Activated CD4-positive, CD25-positive, alpha-beta regulatory T cell (primary cell): ENCODE data around the gene CCDC102A.
"Not testable (repeated sequence)": the region's sequence is repeated elsewhere in the genome, so short reads cannot be mapped to it uniquely, and the experiment has no call there.

Experiments
- DNase-seq, 4 experiments: peaks; one replicate each; lab custom pipeline; 2025; lab: John Stamatoyannopoulos, UW

The CCDC102A gene

GRCh38 chr16:57536306-57537193 lies at the start of gene CCDC102A:
Gene CCDC102A, minus strand, starts transcription at chr16:57536571. Its CDS starts 7,394 bp downstream, at chr16:57529177.
- no peak for DNase-seq

- DNase-seq = no peak
Measured at GRCh38 chr16:57585051-57585687, 48.8 kb upstream of the CCDC102A start.

GRCh38 chr16:57579361-57579665 lies 42.9 kb upstream of the CCDC102A start:
- no peak for DNase-seq

GRCh38 chr16:57578521-57579360 lies 42.4 kb upstream of the CCDC102A start:
- DNase-seq = no peak

DNA sequence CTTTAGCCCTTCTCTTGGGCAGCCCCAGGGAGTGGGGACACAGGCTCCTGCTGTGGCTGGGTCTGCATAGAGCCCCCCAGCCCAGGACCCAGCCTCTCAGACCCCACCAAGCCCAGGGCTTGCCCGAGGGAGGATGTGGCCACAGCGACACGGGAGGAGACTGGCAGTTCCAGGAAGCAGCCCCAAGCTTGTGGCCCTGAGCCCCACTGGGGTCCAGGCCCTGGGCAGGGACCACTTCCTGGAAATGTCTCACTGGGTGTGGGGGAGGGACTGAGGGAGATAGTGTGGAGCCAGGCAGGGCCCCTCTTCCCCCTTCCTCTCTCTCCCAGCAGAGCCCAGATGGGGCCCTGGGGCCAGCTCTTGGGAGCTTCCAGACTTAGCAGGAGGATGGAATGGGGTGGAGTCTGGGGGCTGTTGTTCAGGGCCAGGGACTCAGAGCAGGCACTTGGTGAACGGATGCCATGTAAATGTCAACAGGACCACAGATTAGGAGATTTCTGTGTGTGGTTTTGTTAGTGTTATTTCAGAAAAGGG lies 41.4 kb upstream of the CCDC102A start:
- no peak for DNase-seq

DNA sequence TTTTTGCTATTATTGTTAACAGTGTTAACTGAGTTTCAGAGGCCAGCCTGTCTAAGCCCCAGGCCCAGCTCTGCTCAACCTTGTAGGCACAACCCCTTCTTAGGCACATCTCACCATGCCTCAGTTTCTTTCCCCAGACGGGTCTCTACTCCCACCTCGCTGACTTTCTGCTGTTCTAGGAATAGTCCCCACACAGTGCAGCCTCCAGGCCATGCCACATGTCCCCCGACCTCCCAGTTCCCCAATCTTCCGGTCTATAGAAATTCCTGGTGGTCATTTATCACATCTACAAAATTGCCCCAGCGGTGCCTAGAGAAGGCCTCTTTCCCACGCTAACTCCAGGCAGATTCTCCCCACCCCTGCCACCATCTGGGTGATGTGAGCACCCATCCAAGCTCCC lies 40.8 kb upstream of the CCDC102A start:
- DNase-seq = no peak

- DNase-seq = peak; percentile 44 to 73 (median 58)
Measured at GRCh38 chr16:57576429-57576870, 40.1 kb upstream of the CCDC102A start.

DNA sequence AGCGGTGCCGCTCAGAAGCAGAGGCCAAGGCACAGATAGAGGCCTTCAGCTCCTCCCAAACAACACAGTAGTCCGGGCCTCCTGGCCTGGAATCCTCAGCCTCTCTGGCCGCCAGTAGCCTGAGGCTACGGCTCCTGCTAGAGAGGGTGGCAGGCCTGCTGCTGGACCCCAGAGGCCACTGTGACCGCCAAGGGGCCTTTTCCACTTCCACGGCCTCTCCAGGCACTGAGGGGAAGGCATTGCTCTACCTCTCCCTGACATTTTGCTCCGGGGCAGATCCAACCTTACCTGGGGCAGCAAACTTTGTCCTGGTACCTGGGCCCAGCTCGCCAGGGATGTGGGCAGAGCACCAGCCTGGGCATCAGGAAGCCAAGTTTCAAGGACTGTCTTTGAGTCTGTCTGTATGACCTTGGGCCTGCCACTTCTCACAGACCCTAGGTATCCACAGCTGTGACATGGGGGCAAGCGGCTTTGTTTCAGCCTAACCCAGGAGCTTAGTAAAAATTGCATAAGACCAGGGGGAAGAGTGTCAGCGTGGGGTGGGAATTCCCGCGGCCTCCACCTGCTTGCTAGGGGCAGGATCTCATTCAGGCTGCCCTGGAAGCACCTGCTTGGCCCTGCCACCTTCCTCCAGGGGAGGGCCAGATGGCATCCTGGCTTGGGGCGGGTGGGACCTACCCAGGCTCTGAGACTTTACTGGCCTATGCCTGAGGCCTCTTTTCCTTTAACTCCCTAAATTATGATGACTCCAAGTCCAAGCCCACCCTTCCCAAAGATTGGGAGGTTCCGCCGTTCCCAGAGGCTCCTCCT lies 39.3 kb upstream of the CCDC102A start:
- no peak for DNase-seq

- DNase-seq = no peak
Measured at GRCh38 chr16:57574646-57575467, 38.5 kb upstream of the CCDC102A start.

DNA sequence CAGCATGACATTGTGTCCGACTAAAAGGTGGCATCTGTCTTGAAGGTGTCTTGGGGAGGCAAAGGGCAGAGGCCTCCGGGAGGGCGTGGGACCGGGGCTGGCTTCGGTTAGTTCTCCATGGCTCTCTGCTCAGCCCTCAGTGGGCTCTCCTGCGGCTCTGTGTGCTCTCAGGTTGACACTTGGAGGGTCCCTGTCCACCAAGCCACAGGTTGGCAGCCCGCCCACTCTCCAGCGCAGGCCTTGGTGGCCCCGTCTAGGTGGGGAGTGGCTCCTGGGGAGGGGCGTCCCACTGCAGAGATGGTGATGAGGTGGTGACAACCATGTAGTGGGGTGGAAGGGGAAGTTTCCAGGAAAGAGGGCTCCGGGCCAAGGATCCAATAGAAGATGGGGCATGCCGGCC lies 37.7 kb upstream of the CCDC102A start:
- DNase-seq = no peak

- no peak for DNase-seq
Measured at GRCh38 chr16:57572978-57573728, 36.8 kb upstream of the CCDC102A start.

GRCh38 chr16:57571098-57571497 lies 34.7 kb upstream of the CCDC102A start:
- DNase-seq = no peak

- no peak for DNase-seq
Measured at GRCh38 chr16:57570301-57571070, 34.1 kb upstream of the CCDC102A start.

- DNase-seq = no peak
Measured at GRCh38 chr16:57569306-57569946, 33.1 kb upstream of the CCDC102A start.

- not testable (repeated sequence) for DNase-seq
Measured at GRCh38 chr16:57568772-57569171, 32.4 kb upstream of the CCDC102A start.

DNA sequence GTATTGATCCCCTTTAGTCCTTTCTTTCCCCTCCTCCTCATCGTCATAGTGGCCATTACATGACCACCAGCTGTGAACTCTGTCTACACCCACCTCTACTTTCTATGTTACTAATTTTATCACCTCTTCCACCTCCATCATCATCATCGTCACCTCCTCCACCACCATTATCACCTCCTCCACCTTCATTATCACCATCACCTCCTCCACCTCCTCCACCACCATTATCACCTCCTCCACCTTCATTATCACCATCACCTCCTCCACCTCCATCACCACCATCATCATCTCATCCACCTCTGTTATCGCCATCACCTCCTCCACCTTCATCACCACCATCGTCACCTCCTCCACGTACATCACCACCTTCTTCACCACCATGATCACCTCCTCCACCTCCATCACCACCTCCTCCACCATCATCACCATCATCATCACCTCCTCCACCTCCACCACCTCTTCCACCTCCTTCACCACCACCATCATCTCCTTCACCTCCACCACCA lies 31.9 kb upstream of the CCDC102A start:
- no peak for DNase-seq

DNA sequence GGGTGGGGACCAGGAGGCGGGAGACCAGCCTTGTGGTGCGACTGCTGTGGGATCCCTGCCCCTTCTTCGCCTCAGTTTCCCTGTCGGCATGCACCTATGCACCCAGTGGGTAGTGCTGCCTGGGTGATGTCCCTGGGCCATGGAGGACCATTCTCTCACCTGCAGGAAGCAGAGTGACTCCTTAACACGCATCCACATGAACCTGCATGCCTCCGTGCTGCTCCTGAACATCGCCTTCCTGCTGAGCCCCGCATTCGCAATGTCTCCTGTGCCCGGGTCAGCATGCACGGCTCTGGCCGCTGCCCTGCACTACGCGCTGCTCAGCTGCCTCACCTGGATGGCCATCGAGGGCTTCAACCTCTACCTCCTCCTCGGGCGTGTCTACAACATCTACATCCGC lies 31.3 kb upstream of the CCDC102A start:
- DNase-seq = no peak

DNA sequence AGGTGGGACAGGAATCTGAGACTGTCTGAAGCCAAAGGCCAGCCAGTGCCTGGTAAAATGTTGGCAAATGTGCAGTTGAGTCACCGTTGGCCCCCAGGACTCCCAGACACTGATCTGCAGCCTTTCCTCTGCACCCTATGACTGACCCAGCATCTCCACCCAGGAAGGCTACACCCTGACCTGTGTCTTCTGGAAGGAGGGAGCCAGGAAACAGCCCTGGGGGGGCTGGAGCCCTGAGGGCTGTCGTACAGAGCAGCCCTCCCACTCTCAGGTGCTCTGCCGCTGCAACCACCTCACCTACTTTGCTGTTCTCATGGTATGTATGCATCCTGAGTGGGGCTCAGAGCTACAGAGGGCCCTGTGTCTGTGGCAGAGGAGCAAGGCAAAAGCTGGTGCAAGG lies 30.1 kb upstream of the CCDC102A start:
- no peak for DNase-seq
